ENCODE data around the gene INCA1. TPM values are rescaled to one million over a fixed set of nuclear protein-coding genes. Genes with fewer than 3 reads are reported as not detected.

Gene INCA1
- polyA plus RNA-seq, 1 donor, result 4.9 TPM

DNA sequence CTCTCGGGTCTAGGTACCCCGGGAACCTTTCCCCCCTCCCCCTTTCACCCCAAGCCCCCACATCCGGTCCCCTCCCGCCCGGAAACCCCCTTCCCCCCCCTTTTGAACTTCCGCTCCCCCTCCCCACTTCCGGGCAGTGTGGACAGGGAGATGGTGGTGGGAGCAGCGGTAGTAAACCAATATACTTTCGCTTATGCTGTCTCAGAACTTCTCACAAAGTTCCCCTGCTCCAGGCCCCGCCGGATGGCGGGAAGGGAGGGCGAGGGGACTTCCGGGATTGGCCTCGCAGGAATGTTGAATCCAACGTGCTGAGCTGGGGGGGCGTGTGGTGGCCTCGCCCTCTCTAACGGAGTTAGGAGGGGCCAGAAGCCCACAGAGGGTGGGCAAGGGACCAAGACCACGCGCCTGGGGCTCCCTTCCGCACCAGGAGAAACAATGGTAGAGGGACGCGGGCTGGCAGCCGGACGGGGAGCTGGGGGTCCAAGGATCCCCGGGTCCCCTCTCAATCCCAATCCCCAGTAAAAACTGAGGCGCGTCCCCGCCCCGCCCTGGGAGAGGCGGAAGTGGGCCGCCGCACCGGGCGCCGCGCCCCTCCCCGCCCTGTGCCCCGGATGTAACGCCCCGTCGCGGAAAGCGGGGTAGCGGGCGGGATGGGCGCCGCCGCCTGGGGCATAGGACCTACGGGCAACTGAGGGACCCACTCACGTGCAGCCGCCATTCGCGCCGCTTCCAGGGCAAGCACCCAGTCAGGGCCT, 49.7 kb downstream of the INCA1 start:
- peak; percentile 66 for DNase-seq

DNA sequence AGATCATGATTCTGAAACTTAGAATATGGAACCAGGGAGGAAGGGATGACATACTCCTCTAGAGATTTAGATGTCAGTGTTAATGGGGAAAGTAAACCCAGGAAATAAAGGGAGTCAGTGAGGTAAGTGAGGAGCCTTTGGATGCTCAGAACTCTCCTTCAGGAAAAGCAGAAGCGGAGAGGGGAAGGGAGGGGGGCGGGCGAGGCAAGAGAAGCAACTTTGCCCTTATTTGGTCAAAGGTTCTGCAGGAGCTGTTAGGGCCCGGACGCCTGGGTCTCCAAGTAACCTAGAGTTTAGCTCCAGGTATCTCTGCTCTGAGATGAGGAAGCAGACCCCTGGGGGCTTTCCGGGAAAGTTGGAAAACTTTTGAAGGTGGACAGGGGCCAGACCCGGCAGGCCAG, 50.3 kb downstream of the INCA1 start:
- DNase-seq, result no peak

- no peak for DNase-seq
Observed at GRCh38 chr17:4946312-4946976, 50.9 kb downstream of the INCA1 start.

DNA sequence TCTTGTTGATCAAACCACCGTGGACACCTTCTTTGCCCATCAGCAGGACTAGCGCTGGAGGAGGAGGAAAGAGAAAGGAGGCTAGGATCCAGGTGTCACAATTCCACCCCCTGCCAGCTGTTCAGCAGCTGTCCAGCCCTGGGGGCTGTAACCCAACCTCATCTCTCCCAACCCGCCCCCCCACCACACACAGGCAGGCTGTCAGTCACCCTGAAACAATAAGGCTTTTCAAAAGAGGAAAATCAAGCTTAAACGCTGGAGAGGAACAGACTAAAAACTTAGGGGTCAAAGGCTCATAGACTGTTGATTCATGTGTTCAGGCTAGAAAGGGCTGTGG, 51.4 kb downstream of the INCA1 start:
- DNase-seq, result no peak

- no peak for DNase-seq
Observed at GRCh38 chr17:4945176-4945943, 52.0 kb downstream of the INCA1 start.

- no peak for DNase-seq
Observed at GRCh38 chr17:4944554-4945175, 52.7 kb downstream of the INCA1 start.

GRCh38 chr17:4944163-4944553, 53.2 kb downstream of the INCA1 start:
- DNase-seq, result no peak

- no peak for DNase-seq
Observed at GRCh38 chr17:4942760-4943508, 54.4 kb downstream of the INCA1 start.

DNA sequence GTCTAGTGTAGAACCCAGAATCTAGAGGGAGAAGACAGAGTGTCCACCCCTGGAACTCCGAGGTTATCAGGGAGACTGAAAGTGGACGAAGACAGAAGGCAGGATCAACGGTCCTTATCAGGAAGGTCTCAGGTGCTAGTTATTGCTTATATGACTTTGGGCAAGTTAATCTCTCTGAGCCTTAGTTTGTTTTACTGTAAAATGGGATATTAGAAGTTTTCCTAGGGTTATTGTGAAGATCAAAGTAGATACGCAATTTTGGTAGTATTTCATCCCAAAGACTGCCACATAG, 56.1 kb downstream of the INCA1 start:
- DNase-seq, result no peak

- DNase-seq, result no peak
Observed at GRCh38 chr17:4940555-4941318, 56.6 kb downstream of the INCA1 start.

- peak; percentile 99 for DNase-seq
Observed at GRCh38 chr17:4939796-4940554, 57.3 kb downstream of the INCA1 start, which contains the start of the genes RNF167 and SLC25A11. TSS of gene RNF167 (plus strand) at chr17:4940268. CDS start at chr17:4940910, 642 bp downstream. TSS of gene SLC25A11 (minus strand) at chr17:4940046. CDS start at chr17:4939910, 136 bp downstream.

DNA sequence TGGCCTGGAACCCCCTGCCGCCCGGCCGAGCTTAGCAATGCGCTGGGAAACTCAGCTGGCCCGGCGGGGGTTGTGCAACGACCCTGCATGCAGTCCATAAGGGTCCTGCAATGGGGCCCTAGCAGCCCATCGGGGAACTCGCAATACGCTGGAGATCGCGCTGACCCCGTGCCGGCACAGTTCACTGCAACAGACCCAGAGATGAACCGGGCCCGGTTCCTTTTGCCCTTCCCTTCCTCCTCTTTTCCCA, 57.9 kb downstream of the INCA1 start:
- DNase-seq, result no peak

GRCh38 chr17:4938688-4939545, 58.4 kb downstream of the INCA1 start:
- no peak for DNase-seq

Other genes with a start within 250 kb of the INCA1 start
- not detected for gene TM4SF5, start 225.6 kb downstream of the INCA1 start, polyA plus RNA-seq (ENCODE audit: insufficient read length)
- 4.7 TPM for gene VMO1, start 211.2 kb downstream of the INCA1 start, polyA plus RNA-seq (ENCODE audit: insufficient read length)
- 0.98 TPM for gene GLTPD2, start 208.6 kb downstream of the INCA1 start, polyA plus RNA-seq (ENCODE audit: insufficient read length)
- gene PSMB6, start 201.4 kb downstream of the INCA1 start, polyA plus RNA-seq (ENCODE audit: insufficient read length), result 94.3 TPM
- 28.7 TPM for gene PLD2, start 190.4 kb downstream of the INCA1 start, polyA plus RNA-seq (ENCODE audit: insufficient read length)
- gene MINK1, start 164.2 kb downstream of the INCA1 start, polyA plus RNA-seq (ENCODE audit: insufficient read length), result 28.3 TPM
- 1.5 TPM for gene C17orf107, start 98.0 kb downstream of the INCA1 start, polyA plus RNA-seq (ENCODE audit: insufficient read length)
- gene CHRNE, start 94.4 kb downstream of the INCA1 start, polyA plus RNA-seq (ENCODE audit: insufficient read length), result 3.3 TPM
- 0.88 TPM for gene GP1BA, start 65.2 kb downstream of the INCA1 start, polyA plus RNA-seq (ENCODE audit: insufficient read length)
- gene SLC25A11, start 57.5 kb downstream of the INCA1 start, polyA plus RNA-seq (ENCODE audit: insufficient read length), result 57.1 TPM
- gene RNF167, start 57.3 kb downstream of the INCA1 start, polyA plus RNA-seq (ENCODE audit: insufficient read length), result 75.2 TPM
- gene PFN1, start 49.0 kb downstream of the INCA1 start, polyA plus RNA-seq (ENCODE audit: insufficient read length), result 432 TPM
- 2,174 TPM for gene ENO3, start 46.4 kb downstream of the INCA1 start, polyA plus RNA-seq (ENCODE audit: insufficient read length)
- 92.0 TPM for gene SPAG7, start 29.7 kb downstream of the INCA1 start, polyA plus RNA-seq (ENCODE audit: insufficient read length)
- gene CAMTA2, start 9.8 kb downstream of the INCA1 start, polyA plus RNA-seq (ENCODE audit: insufficient read length), result 32.9 TPM
- gene KIF1C, start 428 bp upstream of the INCA1 start, polyA plus RNA-seq (ENCODE audit: insufficient read length), result 129 TPM
- not detected for gene SLC52A1, start 37.9 kb upstream of the INCA1 start, polyA plus RNA-seq (ENCODE audit: insufficient read length)
- 11.6 TPM for gene ZFP3, start 80.9 kb upstream of the INCA1 start, polyA plus RNA-seq (ENCODE audit: insufficient read length)
- 11.1 TPM for gene ZNF232, start 114.4 kb upstream of the INCA1 start, polyA plus RNA-seq (ENCODE audit: insufficient read length)
- gene USP6, start 118.5 kb upstream of the INCA1 start, polyA plus RNA-seq (ENCODE audit: insufficient read length), result 21.0 TPM
- gene ZNF594, start 194.3 kb upstream of the INCA1 start, polyA plus RNA-seq (ENCODE audit: insufficient read length), result 9.0 TPM
- gene SCIMP, start 237.3 kb upstream of the INCA1 start, polyA plus RNA-seq (ENCODE audit: insufficient read length), result 1.6 TPM

Measured in hindlimb muscle (tissue), 1 donor.